HG03469 (cell line): ENCODE data around the gene WDFY2.

Experiments
- ATAC-seq: cut with Tn5 transposase; IDR thresholded peaks from one replicate; pipeline ENCODE4 v1.9.1; 2021; ENCODE audit warnings: mild to moderate bottlenecking, moderate library complexity, moderate number of reproducible peaks; ENCODE audit not compliant: unreplicated experiment

The WDFY2 gene

DNA sequence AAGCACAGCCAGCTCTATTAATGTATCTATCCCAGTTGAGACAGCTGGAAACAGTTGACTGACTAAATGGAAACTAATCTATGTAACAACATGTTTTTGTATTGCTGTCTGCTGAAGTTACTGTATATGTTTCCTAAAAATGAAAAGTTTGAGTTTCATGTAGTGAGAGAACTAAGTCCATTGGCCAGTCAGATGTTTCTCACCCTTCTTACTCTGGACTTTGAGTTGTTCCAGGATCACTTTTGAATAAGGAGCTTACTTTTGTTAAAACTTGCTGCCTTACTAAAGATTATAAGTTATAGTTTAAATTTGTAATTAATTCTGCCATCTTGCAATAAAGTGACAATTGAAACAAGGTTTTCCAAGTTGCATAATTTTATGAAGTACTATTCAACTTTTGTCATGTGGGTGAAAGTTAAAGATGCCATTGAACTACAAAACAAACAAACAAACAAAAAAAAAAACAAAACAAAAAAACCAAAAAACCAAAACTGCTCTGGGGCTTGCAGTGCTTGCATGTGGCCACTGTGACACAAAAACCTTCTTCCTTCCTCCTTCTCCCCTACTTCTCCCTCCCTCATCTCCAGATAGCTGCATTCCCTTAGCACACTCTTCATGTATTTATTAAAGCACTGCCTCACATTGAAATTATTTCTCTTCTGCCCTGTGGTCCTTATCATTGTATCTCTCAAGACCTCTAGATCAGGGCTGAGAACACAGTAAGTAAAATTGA, 15.3 kb downstream of the WDFY2 start:
- no peak for ATAC-seq

DNA sequence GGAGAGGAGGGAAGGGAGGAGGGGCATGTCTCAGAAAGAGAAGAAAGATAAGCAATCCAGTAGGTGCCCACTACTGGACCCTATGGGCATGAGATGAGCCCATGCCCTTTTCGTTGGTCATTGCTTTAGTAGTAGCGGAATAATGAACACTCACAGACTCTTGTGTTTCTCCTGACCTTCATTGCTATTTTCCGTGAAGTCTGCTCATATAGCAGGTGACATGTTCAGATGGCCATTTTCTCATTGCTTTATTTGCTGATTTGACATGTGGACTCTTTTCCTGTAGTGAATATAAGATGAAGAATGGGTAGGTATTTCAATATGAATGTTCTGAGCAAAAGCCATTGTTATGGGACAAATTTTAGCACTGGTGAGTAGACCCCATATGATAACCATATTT, 16.4 kb downstream of the WDFY2 start:
- no peak for ATAC-seq

DNA sequence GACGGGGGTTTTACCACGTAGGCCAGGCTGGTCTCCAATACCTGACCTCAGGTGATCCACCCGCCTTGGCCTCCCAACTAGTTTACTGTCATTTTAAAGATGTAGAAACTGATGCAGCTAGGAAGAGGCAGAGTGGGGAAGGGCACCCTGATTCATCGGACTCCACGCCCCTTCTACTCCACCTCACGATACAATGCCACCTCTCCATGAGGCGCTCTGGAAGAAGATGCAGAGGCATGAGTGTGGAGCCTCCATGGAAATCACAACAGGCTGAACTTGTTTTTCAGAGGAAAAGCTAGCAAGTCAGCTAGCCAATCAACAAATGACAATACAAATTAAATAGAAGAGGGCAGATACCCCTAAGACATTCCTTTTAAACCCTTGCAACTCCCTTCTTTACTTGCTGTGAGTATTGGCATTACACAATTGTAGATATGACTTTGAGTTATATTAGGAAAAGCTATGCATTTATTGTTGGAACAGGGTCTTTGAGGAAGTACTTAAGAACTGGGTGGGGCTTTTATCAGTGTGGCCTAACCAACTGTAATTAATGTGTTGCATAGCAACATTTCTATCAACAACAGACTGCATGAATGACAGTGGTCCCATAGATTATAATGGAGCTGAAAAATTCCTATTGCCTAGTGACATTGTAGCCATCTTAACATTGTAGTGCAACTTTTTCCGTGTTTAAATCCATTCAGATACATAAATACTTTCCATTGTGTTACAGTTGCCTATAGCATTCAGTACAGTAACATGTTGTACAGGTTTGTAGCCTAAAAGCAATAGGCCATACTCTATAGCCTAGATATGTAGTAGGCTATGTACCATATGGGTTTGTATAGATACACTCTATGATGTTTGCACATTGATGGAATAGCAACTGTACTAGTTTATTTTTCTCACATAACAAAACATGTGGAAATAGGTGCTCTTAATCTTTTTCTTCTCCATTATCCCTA, 17.6 kb downstream of the WDFY2 start:
- ATAC-seq = no peak

DNA sequence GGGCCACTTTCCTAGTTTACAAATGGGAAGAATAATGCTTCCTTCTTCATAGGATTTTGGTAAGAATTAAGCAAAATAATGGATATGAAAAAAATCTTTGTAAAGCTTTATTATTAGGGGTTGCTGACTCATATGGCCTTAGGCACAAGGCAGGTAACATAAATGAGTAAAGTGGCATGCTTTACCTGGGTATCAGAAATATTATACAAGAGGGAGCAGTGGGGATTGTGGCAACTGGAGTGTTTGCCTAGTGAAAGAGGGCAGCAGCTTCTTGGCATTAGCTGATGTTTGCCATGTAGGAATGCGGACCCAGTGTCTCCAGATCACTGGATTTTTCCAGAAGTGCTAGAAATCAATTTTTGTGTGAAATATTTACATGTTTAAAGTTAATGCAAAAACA, 19.5 kb downstream of the WDFY2 start:
- ATAC-seq = no peak

DNA sequence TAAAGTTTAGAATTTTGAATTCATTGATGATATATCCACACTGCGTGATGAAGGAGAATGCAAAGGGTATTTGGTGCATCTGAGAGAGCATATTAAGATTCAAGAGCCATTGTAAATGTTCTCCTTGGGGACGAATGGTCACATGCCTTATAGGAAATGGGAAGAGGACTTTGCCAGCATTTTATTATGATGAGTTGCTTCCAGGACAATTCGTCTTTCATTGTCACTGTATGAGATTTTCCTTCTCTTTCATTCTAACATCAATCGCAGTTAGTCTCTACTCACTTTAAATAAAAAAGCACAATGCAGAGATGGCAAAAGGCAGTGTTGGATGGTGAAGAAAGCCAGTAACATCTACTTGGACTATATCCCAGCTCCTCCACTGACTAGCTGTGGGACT, 21.4 kb downstream of the WDFY2 start:
- ATAC-seq = no peak

DNA sequence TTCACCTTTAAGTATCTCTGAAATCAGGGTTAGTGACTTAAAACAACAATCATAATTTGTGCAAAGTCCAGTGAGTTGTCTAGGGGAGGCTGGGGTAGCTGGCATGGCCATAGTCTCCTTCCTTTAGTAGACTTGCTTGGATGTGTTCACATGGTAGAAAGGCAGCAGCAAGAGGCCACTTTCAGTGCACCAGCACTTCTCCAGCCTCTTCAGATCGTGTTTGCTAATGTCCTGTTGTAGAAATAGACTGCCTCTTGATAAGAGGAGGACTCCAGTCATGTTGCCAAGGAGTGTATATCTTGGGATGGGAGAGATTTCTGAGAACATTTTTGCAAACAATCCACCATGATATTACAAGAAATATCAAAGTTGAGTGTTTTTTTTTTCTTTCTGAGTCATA, 22.9 kb downstream of the WDFY2 start:
- no peak for ATAC-seq

DNA sequence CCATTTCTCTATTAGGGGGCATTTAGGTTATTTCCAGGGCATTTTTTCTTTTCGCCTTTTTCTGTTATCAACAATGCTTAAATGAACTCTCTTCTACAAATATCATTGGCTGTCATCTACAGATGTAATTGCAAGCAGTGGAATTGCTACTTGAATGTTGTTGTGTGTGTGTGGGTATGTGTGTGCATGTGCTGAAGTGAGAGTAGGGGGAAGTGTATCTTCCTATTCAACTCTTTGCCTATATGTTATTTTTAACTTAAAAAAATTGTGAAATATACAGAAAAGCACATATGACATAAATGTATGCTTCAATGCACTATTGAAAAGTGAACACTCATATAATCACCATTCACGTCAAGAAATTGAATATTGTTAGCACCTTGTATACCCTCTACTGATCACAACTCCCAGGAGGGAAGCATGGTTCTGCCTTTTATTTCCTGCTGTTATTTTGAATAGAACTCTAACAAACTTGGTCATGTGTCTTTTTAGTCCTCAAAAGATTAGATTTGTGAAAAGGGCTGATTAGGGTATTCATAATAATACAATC, 24.7 kb downstream of the WDFY2 start:
- ATAC-seq = no peak

DNA sequence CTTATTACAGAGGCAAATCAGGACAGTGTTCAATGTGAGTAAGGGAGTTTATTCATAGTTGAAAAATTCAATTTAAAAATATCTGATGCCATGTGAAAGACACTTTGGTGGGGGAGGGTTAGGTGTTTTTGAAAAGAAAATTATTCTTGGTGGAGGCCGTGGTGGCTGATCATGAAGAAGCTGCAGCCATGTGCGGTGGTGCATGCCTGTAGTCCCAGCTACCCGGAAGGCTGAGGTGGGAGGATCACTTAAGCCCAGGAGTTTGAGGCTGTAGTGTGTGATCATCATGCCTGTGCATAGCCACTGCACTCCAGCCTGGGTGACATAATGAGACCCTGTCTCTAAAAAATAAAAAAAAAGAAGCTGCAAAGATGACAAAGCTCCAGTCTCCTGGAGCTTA, 28.6 kb downstream of the WDFY2 start:
- ATAC-seq = no peak

DNA sequence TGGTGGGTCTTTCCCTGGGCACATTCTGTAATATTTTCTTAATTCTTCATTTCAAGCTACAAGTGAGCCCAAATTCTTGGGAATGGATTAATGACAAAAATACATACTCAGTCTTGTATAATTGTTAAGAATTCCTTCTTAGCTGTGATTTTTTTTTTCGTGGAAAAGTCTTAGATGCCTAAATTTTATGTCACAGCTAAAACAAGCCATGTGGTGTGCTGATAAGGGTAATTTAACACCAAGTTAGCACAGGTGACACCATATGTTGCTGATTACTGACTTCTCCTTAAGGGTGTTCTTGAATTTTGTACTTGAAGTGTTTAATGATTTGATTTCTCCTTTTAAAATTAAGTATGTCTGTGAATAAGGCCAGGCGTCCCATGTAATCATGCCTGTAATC, 29.3 kb downstream of the WDFY2 start:
- ATAC-seq = no peak

DNA sequence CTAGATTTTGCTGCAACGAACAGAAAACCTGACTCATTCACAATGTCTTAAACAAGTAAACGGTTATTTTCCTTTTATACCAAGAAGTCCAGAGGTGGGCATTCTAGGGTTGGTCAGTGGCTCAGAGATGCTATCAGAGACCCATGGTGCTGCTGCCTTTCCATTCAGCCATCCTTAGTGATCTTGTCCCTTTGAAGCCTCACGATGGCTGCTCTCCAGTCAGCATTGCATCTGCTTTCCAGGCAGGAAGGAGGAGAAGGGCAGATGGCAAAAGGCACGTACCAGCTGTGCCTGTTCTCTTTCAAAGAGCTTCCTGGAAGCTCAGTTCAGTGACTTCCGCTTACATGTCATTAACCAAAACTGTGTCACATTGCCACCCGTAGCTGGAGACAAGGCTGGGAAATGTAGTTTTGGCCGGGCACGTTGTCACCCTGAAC, 30.1 kb downstream of the WDFY2 start:
- ATAC-seq = peak; percentile 83

DNA sequence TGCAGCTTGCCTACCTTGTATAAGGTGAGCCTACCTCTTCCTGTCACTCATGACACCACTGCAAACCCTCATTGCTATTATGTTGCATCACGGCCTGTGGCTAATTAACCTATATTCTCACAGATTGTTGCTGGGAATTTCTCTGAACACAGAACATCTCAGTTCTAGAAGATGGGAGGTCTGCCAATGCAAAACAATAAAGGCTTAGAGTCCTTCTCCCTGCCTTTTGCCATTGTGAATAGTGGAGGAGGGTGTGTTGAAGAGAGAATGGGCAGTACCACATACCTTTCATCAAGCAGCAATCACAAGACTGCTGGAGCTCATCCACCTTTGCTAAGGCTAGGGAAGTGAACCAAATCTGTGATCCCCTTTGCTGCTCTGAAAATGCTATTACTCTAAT, 34.4 kb downstream of the WDFY2 start:
- ATAC-seq = no peak

DNA sequence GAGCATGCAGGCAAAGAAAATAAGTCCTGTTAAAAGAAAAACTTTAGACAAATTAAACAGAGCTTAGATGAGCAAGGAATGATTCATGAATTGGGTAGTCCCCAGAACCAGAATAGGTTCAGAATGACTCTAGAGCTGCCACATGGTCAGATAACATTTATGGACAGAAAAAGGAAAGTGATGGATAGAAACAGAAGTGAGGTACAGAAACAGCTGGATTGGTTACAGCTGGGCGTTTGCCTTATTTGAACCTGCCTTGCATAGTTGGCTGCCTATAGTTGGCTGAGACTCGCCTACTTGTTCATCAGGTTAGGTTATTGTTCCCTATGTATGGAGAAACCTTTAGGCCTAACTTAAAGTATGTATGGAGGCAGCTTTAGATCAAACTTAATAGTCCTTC, 35.4 kb downstream of the WDFY2 start:
- ATAC-seq = no peak

DNA sequence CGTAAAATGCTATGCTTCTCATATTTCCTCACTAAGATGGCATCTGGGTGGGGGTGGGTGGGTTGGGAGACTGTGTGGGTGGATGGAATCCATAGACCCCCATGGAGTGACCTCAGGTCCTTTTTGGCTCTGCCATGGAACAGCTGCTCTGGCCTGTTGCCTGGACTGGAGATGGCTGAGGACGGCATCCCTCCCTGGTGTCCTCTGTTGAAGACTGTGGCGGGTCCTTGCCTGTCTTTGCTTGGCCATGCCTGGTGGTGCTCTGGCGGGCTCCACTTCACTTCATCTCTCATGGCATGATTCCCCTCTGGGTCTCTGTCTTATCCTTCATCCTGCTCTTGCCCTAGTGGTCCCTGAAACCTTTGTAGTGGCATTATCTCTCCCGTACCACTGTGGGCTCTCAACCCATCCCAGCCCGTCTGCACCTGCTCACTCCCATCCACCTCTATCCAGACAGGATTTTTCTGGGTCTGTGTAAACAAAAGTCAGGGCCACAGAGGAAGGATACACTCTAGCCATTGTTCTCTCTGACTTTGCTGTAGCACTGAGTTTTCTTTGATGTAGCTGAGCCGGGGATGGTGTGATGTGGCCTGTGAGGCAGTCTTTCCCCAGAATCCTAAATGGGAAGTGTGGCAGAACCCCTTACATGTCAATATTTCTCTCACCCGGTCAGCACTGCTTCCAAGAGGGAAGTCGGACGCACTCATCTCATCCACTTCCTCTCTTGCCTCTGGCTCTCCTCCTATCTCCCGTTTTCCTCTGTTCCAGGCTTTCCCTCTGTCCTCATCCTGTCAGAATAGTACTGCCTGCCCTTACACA, 36.1 kb downstream of the WDFY2 start:
- ATAC-seq = no peak

DNA sequence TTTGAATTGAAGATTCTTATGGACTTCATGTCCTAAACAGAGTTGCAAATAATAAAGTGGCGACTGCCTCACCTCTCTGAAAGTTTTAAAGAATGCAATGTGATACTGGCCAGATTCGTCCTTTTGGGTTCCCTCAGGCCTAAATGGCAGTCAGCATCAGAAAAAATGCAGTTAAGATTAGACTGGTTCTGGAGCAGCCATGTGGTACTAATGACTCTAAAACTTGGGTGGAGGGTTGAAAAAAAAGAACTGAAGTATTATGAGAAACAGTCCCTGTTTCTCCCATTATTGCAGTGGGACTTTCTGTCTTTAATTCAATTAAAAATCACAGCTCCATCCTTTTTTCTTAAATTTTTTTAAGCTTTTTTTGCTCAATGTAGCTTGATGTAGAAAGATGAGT, 37.3 kb downstream of the WDFY2 start:
- ATAC-seq = no peak

DNA sequence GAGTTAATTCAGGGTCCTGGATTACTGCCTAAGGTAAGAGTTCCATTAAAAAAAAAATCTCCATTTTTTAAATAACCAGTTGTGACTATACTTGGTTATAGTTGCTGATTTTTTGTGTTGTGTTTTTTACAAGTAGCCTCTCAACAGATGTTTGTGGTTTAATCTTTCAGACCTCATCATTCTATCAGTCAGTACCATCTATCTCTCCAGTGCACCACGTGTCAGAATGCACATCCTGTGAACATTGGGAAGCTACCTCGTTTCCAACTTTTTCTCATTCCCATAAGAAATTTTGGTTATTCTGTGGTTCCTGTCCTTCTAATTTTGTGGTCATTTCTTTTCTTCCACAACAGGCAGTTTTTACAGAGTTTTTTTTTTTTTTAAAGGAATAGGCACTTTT, 39.2 kb downstream of the WDFY2 start:
- no peak for ATAC-seq

DNA sequence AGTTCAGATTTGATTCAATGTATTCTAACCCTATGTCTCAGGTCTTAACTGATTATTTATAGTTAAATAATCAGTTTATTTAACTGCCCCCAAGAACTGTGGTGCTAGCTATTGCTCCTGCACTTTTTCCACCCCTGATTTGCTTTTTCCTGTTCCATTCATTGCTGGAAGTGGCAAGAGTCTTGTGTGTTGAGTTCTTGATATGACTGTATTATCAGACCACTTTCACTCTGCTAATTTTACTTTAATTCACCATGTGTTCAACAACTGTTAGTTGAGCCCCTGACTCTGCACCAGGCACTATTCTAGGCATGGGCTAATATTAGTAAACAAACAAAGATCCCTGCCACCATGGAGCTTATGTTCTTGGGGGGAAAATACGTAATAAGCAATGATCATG, 39.9 kb downstream of the WDFY2 start:
- ATAC-seq = no peak

DNA sequence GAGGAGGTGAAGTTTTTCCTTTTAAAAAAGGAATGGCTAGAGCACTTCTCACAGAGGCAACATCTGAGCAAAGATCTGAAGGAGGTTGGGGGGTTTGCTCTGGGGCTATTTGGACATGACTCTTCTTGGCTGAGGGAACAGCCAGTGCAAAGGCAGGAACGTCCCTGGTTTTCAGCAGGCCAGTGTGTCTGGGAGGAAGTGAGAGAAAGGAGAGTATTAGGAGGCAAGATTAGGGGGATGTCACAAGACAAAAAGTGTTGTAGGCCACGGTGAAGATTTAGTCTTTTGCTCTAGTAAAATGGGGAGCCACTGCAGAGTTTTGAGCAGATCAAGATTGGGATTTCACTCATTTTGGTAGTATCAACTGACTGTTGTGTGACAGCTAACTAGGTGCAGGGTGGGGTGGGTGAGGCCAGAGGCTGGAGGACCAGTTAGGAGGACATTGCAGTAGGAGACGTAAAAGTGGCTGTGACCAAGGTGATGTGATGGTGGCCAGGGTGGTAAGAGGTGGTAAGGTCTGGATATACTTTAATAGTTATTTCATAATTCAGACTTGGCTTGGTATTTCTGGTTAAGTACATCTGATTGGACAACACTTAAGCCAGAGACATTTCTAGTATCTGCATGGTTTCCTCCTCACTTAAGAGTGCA, 40.6 kb downstream of the WDFY2 start:
- ATAC-seq = no peak

DNA sequence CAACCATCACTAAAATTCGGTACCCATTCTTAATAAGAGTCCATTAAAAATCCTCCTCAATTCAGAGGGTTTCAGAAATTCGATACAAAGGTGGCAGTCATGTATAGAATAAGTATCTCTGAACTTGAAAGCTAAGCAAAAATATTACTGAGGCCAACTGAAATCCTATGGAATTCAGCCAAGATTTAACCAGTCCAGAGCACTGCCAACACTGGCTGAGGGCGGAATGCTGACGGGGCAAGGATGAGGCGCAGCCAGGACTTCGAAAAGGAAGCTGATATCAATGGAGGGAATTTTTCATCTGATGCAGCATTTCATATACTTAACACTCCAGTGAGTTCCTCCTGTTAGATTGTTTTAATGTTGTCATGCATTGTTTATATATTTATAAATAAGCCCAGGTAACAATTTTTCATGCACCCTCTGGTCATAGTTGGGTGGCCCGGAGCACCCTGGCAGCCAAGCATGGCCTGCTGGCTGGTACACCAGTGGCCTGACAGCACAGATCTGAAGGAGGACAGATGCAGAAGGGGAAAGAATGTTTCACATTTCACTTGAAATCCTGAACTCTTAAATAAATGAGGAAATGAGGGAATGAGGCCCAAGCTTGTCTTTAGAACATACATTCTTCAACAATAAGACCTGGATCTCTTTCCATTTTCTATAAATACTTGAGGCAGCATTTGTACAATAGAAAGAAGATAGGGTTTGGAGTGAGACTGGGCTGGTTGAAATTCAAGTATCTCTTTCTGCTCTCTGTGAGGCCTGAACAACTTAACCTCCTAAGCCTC, 41.5 kb downstream of the WDFY2 start:
- ATAC-seq = no peak

DNA sequence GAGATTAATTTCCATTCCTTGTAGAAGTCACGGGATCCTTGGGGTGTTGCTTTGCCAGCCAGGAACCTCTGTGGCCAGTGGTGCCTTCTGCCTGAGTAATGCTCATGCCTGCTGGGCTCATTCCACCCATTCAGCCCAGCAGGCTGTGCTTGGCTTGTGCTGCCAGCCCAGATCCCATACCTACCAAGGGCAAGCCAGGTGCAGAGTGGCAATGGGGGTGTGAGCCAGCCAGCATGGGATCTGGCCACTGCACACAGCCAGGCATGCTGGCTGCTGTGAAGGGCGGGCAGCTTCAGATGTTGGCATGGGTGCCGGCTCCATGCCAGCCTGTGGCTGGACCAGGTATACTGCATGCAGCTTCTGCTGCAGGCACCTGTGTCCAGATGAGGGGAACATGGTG, 42.5 kb downstream of the WDFY2 start:
- ATAC-seq = no peak
